ENCODE data around the gene UFL1.

- no peak for TF ChIP-seq CTCF (IDR thresholded peaks at IDR 0.05)
- TF ChIP-seq POLR2A (IDR thresholded peaks at IDR 0.05): no peak
- no peak for TF ChIP-seq EP300 (IDR thresholded peaks at IDR 0.05)
These were observed 1.2 kb upstream of the UFL1 start for GRCh38 chr6:96520171-96521115.
